Measurements from ENCODE around the gene PYROXD2.

DNA sequence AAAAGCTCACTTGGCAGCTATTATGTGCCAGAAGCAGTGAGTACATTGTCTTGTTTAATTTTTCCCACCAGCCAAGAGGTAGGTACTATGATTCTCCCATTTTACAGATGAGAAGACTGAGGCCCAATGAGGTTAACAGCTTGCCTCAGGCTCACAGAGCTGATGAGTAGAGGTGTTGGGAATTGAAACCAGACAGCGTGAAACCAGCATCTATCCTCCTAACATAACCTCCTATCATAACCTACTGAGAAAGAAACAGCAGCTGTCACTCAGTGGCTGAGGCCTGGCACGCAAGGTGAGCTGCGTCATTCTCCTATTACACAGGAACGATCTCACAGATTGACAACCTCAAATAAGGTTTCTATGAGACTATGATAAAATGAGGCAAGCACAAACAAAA lies 6.2 kb downstream of the PYROXD2 start:
- TF ChIP-seq, protein P1, sequence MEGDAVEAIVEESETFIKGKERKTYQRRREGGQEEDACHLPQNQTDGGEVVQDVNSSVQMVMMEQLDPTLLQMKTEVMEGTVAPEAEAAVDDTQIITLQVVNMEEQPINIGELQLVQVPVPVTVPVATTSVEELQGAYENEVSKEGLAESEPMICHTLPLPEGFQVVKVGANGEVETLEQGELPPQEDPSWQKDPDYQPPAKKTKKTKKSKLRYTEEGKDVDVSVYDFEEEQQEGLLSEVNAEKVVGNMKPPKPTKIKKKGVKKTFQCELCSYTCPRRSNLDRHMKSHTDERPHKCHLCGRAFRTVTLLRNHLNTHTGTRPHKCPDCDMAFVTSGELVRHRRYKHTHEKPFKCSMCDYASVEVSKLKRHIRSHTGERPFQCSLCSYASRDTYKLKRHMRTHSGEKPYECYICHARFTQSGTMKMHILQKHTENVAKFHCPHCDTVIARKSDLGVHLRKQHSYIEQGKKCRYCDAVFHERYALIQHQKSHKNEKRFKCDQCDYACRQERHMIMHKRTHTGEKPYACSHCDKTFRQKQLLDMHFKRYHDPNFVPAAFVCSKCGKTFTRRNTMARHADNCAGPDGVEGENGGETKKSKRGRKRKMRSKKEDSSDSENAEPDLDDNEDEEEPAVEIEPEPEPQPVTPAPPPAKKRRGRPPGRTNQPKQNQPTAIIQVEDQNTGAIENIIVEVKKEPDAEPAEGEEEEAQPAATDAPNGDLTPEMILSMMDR (IDR thresholded peaks at IDR 0.05), result no peak
- TF ChIP-seq POLR2A (IDR thresholded peaks at IDR 0.05), result no peak
